Body of pancreas (tissue), 4 donors: ENCODE measurements around the gene DLGAP1. TPM values are rescaled to one million over a fixed set of nuclear protein-coding genes. Genes with fewer than 3 reads are reported as not detected.

Experiments
- ATAC-seq: fragments of 150-250 bp; one replicate; pipeline ENCODE4 v1.9.1; 2016
- DNase-seq, 4 donors: peaks; one replicate each; pipeline ENCODE4 v3.0.0-alpha.2; 2019
- H3K27ac ChIP-seq, 4 donors: fragments of 200-600 bp; sonication (generic); 1 replicate in 3 of 4; 2 replicates in 1 of 4; pipeline versions ENCODE4 v1.5.1 to v1.6.1; 2016 to 2019; ENCODE audit warnings: mild to moderate bottlenecking in 1 of 4, mixed read lengths in 1 of 4, moderate library complexity in 1 of 4
- H3K27me3 ChIP-seq, 2 donors: fragments of 200-600 bp; sonication (generic); one replicate each; pipeline ENCODE4 v1.6.0; 2016; ENCODE audit warnings: mild to moderate bottlenecking in 1 of 2
- H3K36me3 ChIP-seq, 2 donors: fragments of 200-600 bp; sonication (generic); replicated peaks in 1 of 2; 2 replicates each; pipeline ENCODE4 v1.5.1; 2016; ENCODE audit warnings: low read depth in 2 of 2; ENCODE audit not compliant: insufficient read depth in 1 of 2
- H3K4me1 ChIP-seq: fragments of 200-600 bp; sonication (generic); one replicate; pipeline ENCODE4 v1.6.0; 2016
- H3K4me3 ChIP-seq, 2 donors: fragments of 200-600 bp; sonication (generic); 1 replicate in 1 of 2; 2 replicates in 1 of 2; pipeline ENCODE4 v1.5.1; 2016 to 2019
- H3K9me3 ChIP-seq, 3 donors: fragments of 200-600 bp; sonication (generic); 1 replicate in 2 of 3; 2 replicates in 1 of 3; pipeline ENCODE4 v1.5.1; 2016
- POLR2A ChIP-seq, 3 donors: fragments of 450-650 bp; IDR thresholded peaks; one replicate each; pipeline ENCODE4 v1.6.1; 2016; ENCODE audit warnings: antibody characterized with exemption in 3 of 3, mild to moderate bottlenecking in 2 of 3
- whole genome bisulfite sequencing, 2 donors: methylation state at CpG; one replicate each; pipeline ENCODE4 v1.1.5; 2017; 5-methylcytosine and 5-hydroxymethylcytosine counted together
- intact Hi-C: fragments of 100-400 bp; cut with DNase I; formaldehyde crosslinking; loops from one replicate; pipeline ENCODE4 v1.15.1; 2023
- total RNA-seq, 2 donors: library from RNA; depleted of rRNA; stranded (reverse); fragments of >200 nt; gene quantifications; one replicate each; pipeline ENCODE4 v1.1.0, GENCODE V29; 2016
- TF ChIP-seq, protein P1 (sequence below), 7 experiments: fragments of 450-650 bp in 4 of 7; fragments of 200-600 bp in 3 of 7; sonication (generic) in 3 of 7; IDR thresholded peaks; one replicate each; pipeline ENCODE4 v1.5.1; 2016 to 2019; ENCODE audit warnings: antibody characterized with exemption in 7 of 7

Gene DLGAP1
- total RNA-seq, 2 donors from 2014 or later, result 0.52 to 7.9 TPM

DNA sequence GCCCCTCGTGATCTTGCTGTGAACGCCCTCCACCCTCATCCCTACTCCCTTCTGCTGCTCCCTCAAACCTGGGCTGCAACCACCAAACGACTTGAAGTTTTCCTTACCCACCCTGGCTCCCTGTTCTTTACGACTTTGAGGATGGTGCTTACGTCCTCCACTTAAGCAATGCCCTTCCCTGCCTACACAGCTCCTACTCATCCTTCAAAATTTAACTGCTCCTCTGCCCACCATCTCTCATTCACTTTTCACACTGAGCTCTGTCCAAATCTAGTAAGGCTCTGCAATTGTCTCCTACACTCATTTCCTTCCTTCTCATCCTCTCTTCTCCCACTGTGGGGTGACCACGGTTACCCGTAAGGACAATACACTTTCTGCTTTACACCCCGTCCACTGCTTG is 554.1 kb downstream of the DLGAP1 start:
- no peaks in the 10 kb centered on the region for H3K27me3 ChIP-seq
- no peak for ATAC-seq
- 68 to 69% methylated on average over 8 of the region's 8 CpGs for WGBS, 2 donors
- TF ChIP-seq, protein P1, sequence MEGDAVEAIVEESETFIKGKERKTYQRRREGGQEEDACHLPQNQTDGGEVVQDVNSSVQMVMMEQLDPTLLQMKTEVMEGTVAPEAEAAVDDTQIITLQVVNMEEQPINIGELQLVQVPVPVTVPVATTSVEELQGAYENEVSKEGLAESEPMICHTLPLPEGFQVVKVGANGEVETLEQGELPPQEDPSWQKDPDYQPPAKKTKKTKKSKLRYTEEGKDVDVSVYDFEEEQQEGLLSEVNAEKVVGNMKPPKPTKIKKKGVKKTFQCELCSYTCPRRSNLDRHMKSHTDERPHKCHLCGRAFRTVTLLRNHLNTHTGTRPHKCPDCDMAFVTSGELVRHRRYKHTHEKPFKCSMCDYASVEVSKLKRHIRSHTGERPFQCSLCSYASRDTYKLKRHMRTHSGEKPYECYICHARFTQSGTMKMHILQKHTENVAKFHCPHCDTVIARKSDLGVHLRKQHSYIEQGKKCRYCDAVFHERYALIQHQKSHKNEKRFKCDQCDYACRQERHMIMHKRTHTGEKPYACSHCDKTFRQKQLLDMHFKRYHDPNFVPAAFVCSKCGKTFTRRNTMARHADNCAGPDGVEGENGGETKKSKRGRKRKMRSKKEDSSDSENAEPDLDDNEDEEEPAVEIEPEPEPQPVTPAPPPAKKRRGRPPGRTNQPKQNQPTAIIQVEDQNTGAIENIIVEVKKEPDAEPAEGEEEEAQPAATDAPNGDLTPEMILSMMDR (IDR thresholded peaks at IDR 0.05), result no peak
- no peak for TF ChIP-seq POLR2A (IDR thresholded peaks at IDR 0.05)
- no peaks in the 10 kb centered on the region for H3K9me3 ChIP-seq
- H3K27ac ChIP-seq, result no peak overlapping the region
- intact Hi-C loops, result no loop called here
- H3K36me3 ChIP-seq, result no peaks in the 10 kb centered on the region
- no peak for DNase-seq
- no peaks in the 10 kb centered on the region for H3K4me1 ChIP-seq
- no peak overlapping the region for H3K4me3 ChIP-seq

DNA sequence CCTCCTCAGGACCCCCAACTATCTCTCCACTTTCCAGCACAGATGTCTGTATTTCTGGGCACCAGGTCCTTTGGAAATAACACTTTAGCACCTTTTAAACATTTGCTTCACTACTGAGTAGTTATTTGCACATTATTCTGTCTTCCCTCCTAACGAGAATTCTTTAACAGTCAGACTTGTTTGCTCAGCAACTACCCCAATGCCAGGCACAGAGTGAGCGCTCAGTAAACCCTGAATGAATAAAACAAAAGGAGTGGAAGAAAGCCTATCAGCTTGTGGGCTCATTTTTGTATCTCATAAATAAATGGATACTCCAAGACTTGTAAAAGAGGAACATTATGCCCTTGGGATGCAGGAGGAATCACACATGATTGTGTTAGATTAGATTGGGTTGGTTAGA is 554.8 kb downstream of the DLGAP1 start:
- no peaks in the 10 kb centered on the region for H3K4me1 ChIP-seq
- no peaks in the 10 kb centered on the region for H3K9me3 ChIP-seq
- TF ChIP-seq, protein P1 (IDR thresholded peaks at IDR 0.05), result no peak
- TF ChIP-seq POLR2A (IDR thresholded peaks at IDR 0.05), result no peak
- H3K36me3 ChIP-seq, result no peaks in the 10 kb centered on the region
- intact Hi-C loops, result no loop called here
- 23 to 52% methylated on average over 2 of the region's 2 CpGs for WGBS, 2 donors
- ATAC-seq (no peak), DNase-seq (no peak)
- H3K27ac ChIP-seq, result no peak overlapping the region
- no peak overlapping the region for H3K4me3 ChIP-seq
- no peaks in the 10 kb centered on the region for H3K27me3 ChIP-seq

DNA sequence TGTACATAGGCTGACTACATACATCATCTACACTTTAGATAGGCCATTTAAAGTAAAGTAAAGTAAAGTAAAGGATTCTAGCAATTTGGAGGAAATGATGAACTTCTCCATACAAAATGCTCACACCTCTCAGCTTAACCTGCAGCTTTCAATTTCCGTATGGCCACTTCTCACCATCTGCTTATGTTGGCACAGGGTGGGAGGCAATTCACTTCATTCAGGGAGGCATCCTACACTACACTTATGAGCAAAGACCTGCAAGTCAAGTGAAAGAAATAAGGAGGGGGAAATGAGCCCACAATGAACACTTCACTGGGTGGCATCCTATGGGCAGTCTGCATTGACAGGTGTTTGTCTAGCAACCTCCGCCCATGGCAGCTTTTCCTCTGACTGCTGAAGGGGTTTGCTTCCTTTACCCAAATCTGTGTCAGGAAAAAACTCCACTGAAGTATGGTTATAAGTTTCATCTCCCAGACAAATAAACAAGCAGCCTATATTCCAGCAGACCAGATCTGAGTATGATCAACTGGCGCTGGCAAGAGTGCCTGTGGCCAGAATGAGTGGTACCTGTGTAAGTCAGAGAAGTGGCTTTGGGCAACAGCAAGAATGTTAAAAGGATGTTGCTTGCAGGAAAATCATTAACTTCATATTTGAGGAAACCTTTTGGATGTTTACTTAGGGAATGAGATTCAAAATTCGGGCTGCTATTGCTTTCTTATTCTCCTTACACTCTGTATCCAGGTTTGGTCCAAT is 556.1 kb downstream of the DLGAP1 start:
- ATAC-seq (no peak), DNase-seq (no peak)
- Histone ChIP-seq H3K4me3 (no peak overlapping the region), H3K36me3 (no peaks in the 10 kb centered on the region), H3K9me3 (no peaks in the 10 kb centered on the region), H3K27me3 (no peaks in the 10 kb centered on the region), H3K4me1 (no peaks in the 10 kb centered on the region), H3K27ac (no peak overlapping the region)
- intact Hi-C loops, result no loop called here
- TF ChIP-seq, protein P1 (IDR thresholded peaks at IDR 0.05), result no peak
- TF ChIP-seq POLR2A (IDR thresholded peaks at IDR 0.05), result no peak
- 56 to 66% methylated on average over 4 of the region's 4 CpGs for WGBS, 2 donors

DNA sequence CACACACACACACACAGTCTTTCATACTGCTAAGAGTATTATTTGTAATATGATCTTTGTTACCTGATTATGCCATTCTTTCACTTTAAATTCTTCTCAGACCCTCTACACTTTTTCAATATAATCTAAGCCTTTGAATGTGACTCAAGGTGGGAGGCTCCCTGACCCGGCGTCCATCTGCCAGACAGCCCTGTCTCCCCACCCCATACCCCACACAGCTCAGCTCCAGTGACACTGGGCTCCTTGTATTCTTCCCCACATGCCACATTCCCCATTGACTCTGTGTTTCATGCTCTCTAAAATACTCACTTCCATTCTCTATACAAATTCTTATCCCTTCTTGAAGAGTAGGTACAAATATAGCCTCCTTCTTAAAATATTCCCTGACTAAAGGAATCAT is 563.0 kb downstream of the DLGAP1 start:
- H3K36me3 ChIP-seq, result no peaks in the 10 kb centered on the region
- H3K4me3 ChIP-seq, result no peak overlapping the region
- intact Hi-C loops, result no loop called here
- 32 to 38% methylated on average over 2 of the region's 2 CpGs for WGBS, 2 donors
- H3K4me1 ChIP-seq, result no peaks in the 10 kb centered on the region
- H3K27ac ChIP-seq, result no peak overlapping the region
- H3K27me3 ChIP-seq, result no peaks in the 10 kb centered on the region
- ATAC-seq, result no peak
- DNase-seq, result no peak
- TF ChIP-seq, protein P1 (IDR thresholded peaks at IDR 0.05), result no peak
- no peak for TF ChIP-seq POLR2A (IDR thresholded peaks at IDR 0.05)
- no peaks in the 10 kb centered on the region for H3K9me3 ChIP-seq

DNA sequence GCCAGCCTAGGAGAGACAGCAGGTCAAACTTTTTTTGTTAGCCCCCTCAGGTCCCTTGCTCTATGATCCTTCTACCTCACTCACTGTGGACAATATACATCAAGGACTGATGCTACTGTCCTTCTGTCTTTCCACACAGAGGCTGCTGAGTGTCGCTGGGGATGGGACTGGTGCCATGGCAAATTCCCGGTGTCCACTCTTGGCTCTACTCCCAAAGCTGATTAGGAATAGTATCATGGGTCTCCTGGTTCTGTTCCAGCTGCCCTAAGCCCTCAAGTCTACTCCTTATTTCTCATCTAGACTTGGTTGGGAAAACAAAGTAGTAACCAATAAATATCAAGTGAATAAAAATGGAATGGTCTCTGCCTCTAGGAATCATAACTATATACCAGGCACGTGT is 563.9 kb downstream of the DLGAP1 start:
- ATAC-seq (no peak), DNase-seq (no peak)
- TF ChIP-seq, protein P1 (IDR thresholded peaks at IDR 0.05), result no peak
- no peak for TF ChIP-seq POLR2A (IDR thresholded peaks at IDR 0.05)
- Histone ChIP-seq H3K9me3 (no peaks in the 10 kb centered on the region), H3K27ac (no peak overlapping the region), H3K4me1 (peaks cover 3% of the 10 kb centered on the region), H3K4me3 (no peak overlapping the region), H3K27me3 (no peaks in the 10 kb centered on the region), H3K36me3 (no peaks in the 10 kb centered on the region)
- intact Hi-C loops, result no loop called here
- WGBS, 2 donors, result 45 to 48% methylated on average over 3 of the region's 3 CpGs
